Middle frontal gyrus (tissue), 1 donor: ENCODE measurements around the gene WHRN.

ENCODE experiments used
- DNase-seq: peaks from one replicate; pipeline ENCODE4 v3.0.0-alpha.2; 2015; ENCODE audit warnings: low spot score; ENCODE audit errors: extremely low spot score

The WHRN gene

GRCh38 chr9:114505187-114506081 lies at the start of gene WHRN:
Gene WHRN (minus strand): TSS chr9:114505473. CDS start chr9:114504801, 672 bp downstream.
- peak; percentile 71 for DNase-seq

GRCh38 chr9:114553202-114553601 lies 47.9 kb upstream of the WHRN start:
- DNase-seq = no peak

- DNase-seq = no peak
Observed at GRCh38 chr9:114552706-114553105, 47.4 kb upstream of the WHRN start.

GRCh38 chr9:114551750-114552685 lies 46.7 kb upstream of the WHRN start:
- no peak for DNase-seq

GRCh38 chr9:114549697-114550330 lies 44.5 kb upstream of the WHRN start:
- no peak for DNase-seq

- DNase-seq = no peak
Observed at GRCh38 chr9:114546851-114547250, 41.6 kb upstream of the WHRN start.

GRCh38 chr9:114545055-114545454 lies 39.8 kb upstream of the WHRN start:
- DNase-seq = no peak

GRCh38 chr9:114539701-114540380 lies 34.6 kb upstream of the WHRN start:
- no peak for DNase-seq

- DNase-seq = no peak
Observed at GRCh38 chr9:114538241-114538640, 33.0 kb upstream of the WHRN start.

- no peak for DNase-seq
Observed at GRCh38 chr9:114532561-114533237, 27.4 kb upstream of the WHRN start.

- no peak for DNase-seq
Observed at GRCh38 chr9:114529285-114529684, 24.0 kb upstream of the WHRN start.

GRCh38 chr9:114526807-114527206 lies 21.5 kb upstream of the WHRN start:
- DNase-seq = no peak

- no peak for DNase-seq
Observed at GRCh38 chr9:114525513-114525912, 20.2 kb upstream of the WHRN start.

- DNase-seq = no peak
Observed at GRCh38 chr9:114524247-114524681, 19.0 kb upstream of the WHRN start.

- DNase-seq = no peak
Observed at GRCh38 chr9:114522847-114523246, 17.6 kb upstream of the WHRN start.

- DNase-seq = no peak
Observed at GRCh38 chr9:114522286-114522685, 17.0 kb upstream of the WHRN start.

- DNase-seq = no peak
Observed at GRCh38 chr9:114521846-114522245, 16.6 kb upstream of the WHRN start.

- DNase-seq = no peak
Observed at GRCh38 chr9:114518599-114519022, 13.3 kb upstream of the WHRN start.

- no peak for DNase-seq
Observed at GRCh38 chr9:114518120-114518519, 12.8 kb upstream of the WHRN start.

- no peak for DNase-seq
Observed at GRCh38 chr9:114516913-114517312, 11.6 kb upstream of the WHRN start.
